Femur (tissue), 1 donor: ENCODE data around the gene BTG4.
A peak's percentile ranks its signal among the peaks of the same experiment; 100 is the strongest.

Experiments used
- DNase-seq: peaks from one replicate; pipeline ENCODE4 v3.0.0-alpha.2; 2017

The BTG4 gene

DNA sequence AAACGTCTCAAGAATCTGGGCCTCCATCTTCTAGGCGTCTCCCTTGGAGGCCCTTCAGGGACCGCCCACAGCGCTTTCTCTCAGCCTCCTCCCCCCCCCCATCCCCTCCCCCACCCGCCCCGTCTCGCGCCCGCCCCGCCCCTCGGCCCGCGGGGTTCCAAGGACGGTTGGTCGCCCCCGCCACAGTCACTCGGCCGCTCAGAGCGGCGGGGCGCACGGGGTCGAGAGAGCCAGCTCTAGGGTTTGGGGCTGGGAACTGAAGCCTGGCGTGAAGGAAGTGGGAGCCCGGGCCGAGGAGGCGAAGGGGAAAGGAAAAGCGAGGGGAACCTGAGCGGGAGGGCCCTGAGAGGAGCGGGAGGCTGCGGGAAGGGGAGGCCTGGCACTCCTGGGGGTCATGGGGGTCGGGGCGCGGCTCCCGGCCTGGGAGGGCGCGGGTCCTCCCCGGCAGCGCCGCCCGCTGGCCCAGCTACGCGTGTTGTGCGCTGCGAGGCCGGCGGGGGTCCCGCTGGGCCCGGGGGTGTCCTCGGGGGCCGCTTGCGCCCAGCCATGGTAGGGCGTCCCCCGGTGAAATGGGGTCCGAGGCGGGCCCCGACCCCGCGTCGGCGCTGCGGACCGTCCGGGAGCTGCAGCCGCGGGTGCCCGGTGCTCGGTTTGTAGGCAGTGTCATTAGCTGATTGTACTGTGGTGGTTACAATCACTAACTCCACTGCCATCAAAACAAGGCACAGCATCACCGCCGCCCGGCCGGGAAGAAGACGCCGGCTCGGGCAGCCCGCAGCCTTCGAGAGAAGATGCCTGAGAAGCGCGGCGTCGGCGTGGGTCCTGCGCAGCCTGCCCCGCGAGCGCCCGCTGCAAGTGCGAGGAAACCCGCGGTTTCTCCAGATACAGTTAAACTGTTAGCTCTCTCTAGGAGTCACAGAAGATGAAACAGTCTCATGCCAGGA lies at the start of gene BTG4:
BTG4 (minus strand) TSS at position 91 of the 944 bp plus-strand sequence. CDS start 13,610 bp downstream, outside the sequence.
- DNase-seq: peak; percentile 33

DNA sequence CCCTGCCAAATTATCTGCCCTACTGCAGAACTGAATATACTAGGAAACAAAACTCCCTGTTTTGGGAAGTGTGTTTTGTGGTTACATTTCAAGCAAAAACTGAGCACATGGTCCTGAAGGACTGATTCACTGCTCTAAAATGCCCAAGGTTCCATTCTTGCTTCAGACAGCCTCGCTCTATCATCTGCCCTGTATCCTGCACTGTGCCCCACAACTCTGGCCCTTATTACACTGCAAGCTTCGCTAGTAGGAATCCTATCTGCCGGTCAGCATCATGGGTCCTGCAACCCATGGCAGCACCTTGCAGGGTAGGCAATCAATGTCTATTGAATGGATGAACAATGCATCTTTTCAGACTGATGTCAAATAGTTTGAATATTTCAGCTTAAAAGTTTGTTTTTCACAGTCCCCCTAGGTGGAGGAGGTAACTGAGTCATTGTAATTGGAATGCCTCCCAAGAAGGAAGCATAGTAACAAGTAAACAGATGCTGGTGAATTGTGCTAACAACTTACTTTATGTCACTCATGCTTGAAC lies 49.7 kb upstream of the BTG4 start:
- no peak for DNase-seq

DNA sequence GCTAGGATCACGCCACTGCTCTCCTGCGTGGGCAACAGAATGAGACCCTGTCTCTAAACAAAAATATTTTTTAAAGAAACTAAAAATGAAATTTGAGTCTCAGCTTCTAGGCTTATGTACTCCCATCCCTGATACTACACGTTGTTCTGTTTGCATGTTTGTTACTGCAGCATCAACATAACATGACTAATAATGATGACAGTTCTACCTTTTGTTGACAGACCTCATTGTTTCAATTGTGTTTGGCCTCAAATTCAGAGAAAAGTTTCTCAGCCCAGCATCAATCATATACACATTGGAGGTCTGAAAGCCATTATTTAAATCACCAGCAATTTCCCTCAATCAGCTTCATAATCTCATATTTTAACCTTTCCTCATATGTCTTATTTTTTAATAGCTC lies 49.1 kb upstream of the BTG4 start:
- no peak for DNase-seq

- no peak for DNase-seq
Observed at GRCh38 chr11:111560800-111561199, 48.6 kb upstream of the BTG4 start.

- DNase-seq: no peak
Observed at GRCh38 chr11:111559800-111560464, 47.7 kb upstream of the BTG4 start.

GRCh38 chr11:111557425-111558111 lies 45.4 kb upstream of the BTG4 start:
- DNase-seq: no peak

DNA sequence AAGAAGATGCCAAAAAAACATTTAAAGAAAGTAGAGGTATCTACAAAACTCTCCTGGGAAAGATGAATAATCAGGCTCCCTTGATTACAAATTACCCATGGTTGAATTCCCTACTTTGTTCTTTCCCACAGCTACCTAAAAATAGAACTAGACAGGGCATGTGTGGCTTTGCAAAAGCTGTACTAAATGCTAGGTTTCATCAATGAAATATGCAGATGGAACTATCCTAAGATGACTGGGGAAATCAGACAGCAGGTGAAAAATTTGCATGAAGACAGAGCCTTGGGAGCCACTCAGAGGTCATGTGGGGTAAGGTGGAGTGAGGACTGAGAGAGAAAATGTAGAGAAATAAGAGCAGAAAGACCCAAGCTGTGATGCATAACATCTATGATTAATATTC lies 43.1 kb upstream of the BTG4 start:
- DNase-seq: no peak

- no peak for DNase-seq
Observed at GRCh38 chr11:111554532-111554931, 42.3 kb upstream of the BTG4 start.

GRCh38 chr11:111550258-111550657 lies 38.1 kb upstream of the BTG4 start:
- DNase-seq: no peak

DNA sequence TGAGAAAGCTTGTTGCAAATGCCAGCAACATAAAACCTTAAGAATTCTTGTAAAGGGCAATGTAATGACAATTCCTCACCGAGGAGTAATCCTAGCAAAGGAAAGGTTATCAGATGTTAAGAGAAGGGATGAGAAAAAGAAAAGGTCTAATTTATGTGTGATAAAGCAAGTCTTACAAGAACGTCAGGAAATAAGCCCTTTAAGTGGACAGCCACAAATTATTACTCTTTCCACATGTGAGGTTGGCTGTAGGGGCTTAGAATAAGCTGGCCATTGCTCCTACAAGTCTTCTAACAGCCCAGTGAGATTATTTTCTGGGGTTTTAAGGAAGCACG lies 37.6 kb upstream of the BTG4 start:
- no peak for DNase-seq

DNA sequence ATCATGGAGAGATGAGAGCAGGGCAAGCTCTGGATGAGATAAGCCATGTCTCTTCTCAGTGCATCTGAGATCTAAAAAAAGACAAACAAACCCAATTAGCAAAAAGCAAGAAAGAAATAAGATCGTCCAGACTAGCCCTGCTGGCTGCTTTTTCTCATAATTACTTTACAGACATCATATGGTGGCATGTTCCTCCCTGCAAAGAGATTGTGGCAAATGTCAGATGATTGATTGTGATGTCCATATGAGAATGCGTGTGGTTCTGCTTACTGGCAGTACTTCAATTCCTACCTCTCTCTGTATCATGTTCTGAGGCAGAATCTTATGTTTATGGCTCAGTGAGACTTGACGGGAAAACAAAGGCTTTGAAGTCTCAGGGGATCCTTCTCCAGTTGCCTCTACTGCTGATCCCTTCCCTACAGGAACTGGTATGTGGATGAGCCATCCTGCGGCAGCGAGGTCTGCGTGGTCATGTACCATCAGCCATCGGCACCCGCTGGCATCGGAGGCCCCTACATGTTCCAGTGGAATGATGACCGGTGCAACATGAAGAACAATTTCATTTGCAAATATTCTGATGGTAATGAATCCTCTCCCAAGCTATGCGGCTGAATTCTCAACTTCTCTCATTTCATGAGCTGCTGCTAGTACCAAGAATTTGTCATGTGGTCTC lies 37.1 kb upstream of the BTG4 start:
- DNase-seq: no peak

- DNase-seq: no peak
Observed at GRCh38 chr11:111548525-111548924, 36.3 kb upstream of the BTG4 start.

GRCh38 chr11:111542606-111543275 lies 30.6 kb upstream of the BTG4 start:
- no peak for DNase-seq

DNA sequence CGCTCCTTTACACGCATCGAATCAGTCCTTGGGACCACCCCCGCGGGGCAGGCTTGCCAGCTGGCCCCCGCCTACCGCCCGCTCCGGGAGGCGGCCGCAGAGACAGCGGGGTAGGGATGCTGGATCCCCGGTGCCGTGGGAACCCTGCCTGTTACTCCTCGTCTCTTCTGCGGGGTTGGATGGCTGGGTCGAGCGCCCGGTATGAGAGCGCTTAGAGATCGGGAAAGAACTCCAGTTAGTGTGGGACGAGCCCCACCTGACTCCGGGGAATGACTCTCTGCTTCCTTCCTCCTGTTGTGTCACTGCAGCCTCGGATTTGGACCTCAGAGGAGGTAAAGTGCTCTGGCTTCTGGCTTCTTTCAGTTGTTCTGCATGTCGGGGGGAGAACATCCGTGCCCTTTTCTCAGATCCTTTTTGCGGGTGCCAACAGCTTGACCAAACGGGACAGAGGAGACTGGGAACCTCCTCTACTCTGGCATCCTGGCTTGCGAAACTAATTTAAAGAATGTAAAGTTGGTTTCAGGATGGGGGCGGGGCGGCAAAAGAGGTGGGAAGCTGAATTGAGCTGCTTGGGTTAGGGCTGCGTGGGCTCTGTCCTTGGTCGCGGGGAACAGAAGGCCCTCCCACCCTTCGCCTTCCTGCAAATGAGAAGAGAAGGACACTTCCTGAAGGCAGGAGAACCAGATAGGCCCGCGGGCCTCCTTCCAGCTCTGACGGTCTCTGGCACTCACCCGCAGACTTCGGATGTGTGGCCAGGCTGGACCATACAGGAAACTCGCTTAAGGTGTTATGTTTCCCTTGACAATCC lies 29.3 kb upstream of the BTG4 start:
- DNase-seq: peak; percentile 81

- DNase-seq: no peak
Observed at GRCh38 chr11:111540937-111541253, 28.7 kb upstream of the BTG4 start.

DNA sequence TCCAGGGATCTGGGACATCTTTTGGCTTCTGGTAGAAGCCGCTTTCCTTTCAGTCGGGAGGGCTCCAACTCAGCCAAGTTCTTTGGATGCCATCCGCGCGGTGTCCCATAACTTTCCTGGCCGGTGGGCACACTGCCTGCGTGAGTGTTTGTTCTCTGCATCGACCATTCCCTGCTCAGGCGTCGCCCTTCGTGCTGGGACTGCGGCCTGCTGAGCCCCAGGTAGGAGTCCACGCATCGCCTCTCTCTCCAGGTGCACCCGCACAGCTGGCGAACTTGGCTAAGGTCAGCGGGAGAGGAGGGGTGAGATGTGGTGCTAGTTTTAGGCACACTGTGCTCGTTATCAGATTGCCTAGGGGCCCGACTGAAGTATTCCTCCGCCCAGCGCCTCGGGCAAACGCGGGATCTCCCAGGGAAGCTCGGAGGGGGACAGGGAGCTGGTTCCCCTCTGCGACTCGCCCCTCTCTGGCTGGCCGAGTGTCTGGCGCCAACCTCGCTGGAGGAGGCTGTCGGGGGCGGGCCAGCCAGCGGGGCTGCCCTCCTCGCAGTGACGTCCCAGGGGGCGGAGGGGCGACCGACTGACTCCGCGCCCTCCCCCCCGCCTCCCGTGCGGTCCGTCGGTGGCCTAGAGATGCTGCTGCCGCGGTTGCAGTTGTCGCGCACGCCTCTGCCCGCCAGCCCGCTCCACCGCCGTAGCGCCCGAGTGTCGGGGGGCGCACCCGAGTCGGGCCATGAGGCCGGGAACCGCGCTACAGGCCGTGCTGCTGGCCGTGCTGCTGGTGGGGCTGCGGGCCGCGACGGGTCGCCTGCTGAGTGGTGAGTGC lies 28.1 kb upstream of the BTG4 start, which contains the start of gene LAYN:
LAYN (plus strand) TSS at position 607 of the 823 bp plus-strand sequence; CDS start at position 731, 124 bp downstream.
- peak; percentile 68 for DNase-seq

GRCh38 chr11:111539426-111540113 lies 27.4 kb upstream of the BTG4 start:
- no peak for DNase-seq

DNA sequence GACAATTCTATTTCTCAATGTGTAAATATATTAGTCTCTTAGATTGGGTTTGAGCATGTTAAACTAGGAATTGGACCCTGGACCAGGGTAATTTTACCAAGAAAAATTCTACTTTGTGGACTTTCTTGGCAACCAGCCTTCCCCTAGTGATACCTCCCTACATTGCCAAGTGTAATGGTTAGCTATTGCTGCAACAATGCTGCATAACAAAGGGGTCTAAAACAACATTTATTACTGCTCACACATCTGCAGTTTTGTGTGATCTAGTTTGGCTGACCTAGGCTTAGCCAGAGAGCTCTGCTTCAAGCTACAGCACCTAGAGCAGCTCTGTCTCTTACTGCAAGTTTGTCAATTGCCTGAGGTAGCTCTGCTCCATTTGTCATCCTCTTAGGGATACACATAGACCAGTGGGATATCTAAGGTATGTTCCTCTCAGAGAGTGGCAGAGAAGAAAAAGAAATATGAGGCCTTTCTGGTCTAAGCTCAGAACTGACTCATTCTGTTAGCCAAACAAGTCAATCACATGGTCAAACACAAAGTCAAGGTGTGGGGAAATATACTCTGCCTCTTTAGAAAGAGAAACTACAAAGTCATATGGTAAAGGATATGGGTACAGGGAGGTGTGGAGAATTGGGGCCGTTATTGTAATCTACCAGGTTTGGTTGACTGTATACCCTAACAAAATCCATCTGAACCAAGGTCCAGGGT lies 26.4 kb upstream of the BTG4 start:
- DNase-seq: no peak

DNA sequence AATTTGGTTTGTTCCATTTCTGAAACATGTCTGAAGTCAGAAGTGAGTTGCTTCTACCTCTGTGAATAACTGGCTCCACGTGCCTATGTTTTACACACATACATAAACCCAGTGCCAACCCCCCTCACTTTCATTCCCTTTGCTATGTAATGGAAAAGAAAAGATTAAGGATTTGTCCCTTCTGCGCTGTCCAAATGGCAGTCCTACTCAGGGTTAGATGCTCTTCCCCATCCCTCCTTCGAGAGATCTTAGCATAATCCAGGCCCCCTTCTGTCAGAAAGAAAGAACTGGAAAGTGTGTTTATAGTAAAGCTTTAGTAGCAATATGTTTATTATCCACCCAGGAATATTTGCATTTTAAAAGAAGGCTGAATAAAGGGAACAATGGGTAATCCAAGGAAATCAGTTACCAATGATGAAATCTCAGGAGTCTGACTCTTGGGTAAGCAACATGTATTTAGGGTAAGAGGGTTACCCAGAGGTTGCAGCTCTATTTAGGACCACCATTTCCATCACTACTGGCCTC lies 25.2 kb upstream of the BTG4 start:
- DNase-seq: no peak
